NCI-H82 treated with DMSO at 0.1 percent for 48 hours (cell line): ENCODE results near the gene WDR20.
"Not testable (repeated sequence)": the region's sequence is repeated elsewhere in the genome, so short reads cannot be mapped to it uniquely, and the experiment has no call there.

ENCODE experiments used
- DNase-seq: peaks from one replicate; lab custom pipeline; 2025; ENCODE audit not compliant: unreplicated experiment; lab: John Stamatoyannopoulos, UW

The WDR20 gene

GRCh38 chr14:102234331-102235264 lies 94.9 kb downstream of the WDR20 start:
- peak; percentile 56 for DNase-seq

- DNase-seq: peak; percentile 70
Observed at GRCh38 chr14:102235275-102235897, 95.7 kb downstream of the WDR20 start.

GRCh38 chr14:102236026-102236425 lies 96.3 kb downstream of the WDR20 start:
- no peak for DNase-seq

GRCh38 chr14:102238131-102238530 lies 98.4 kb downstream of the WDR20 start:
- no peak for DNase-seq

- no peak for DNase-seq
Observed at GRCh38 chr14:102238766-102239165, 99.1 kb downstream of the WDR20 start.

GRCh38 chr14:102239231-102239630 lies 99.5 kb downstream of the WDR20 start:
- DNase-seq: no peak

GRCh38 chr14:102240481-102240880 lies 100.8 kb downstream of the WDR20 start:
- DNase-seq: not testable (repeated sequence)

GRCh38 chr14:102241147-102241546 lies 101.5 kb downstream of the WDR20 start:
- DNase-seq: peak; percentile 90

- not testable (repeated sequence) for DNase-seq
Observed at GRCh38 chr14:102243795-102244194, 104.1 kb downstream of the WDR20 start.

GRCh38 chr14:102246071-102246470 lies 106.4 kb downstream of the WDR20 start:
- DNase-seq: no peak

GRCh38 chr14:102248121-102248520 lies 108.4 kb downstream of the WDR20 start:
- no peak for DNase-seq

GRCh38 chr14:102249041-102249440 lies 109.3 kb downstream of the WDR20 start:
- no peak for DNase-seq

- no peak for DNase-seq
Observed at GRCh38 chr14:102249981-102250380, 110.3 kb downstream of the WDR20 start.

GRCh38 chr14:102250636-102251035 lies 110.9 kb downstream of the WDR20 start:
- no peak for DNase-seq

- DNase-seq: no peak
Observed at GRCh38 chr14:102251161-102251560, 111.5 kb downstream of the WDR20 start.

GRCh38 chr14:102252834-102253801 lies 113.4 kb downstream of the WDR20 start:
- DNase-seq: no peak

GRCh38 chr14:102255401-102256190 lies 115.9 kb downstream of the WDR20 start:
- DNase-seq: no peak

GRCh38 chr14:102256716-102257115 lies 117.0 kb downstream of the WDR20 start:
- DNase-seq: no peak

GRCh38 chr14:102258136-102258535 lies 118.4 kb downstream of the WDR20 start:
- DNase-seq: no peak
